T-helper 22 cell (primary cell): ENCODE results near the gene MYOF.
"Not testable (repeated sequence)": the region's sequence is repeated elsewhere in the genome, so short reads cannot be mapped to it uniquely, and the experiment has no call there.

Experiments
- DNase-seq: peaks from one replicate; pipeline ENCODE4 v3.0.0-alpha.2; 2020; ENCODE audit warnings: low read depth

Gene MYOF

GRCh38 chr10:93290661-93291354, 191.3 kb downstream of the MYOF start:
- DNase-seq, result no peak

- no peak for DNase-seq
These were observed 193.2 kb downstream of the MYOF start for GRCh38 chr10:93288679-93289634.

GRCh38 chr10:93287775-93288174, 194.4 kb downstream of the MYOF start:
- no peak for DNase-seq

GRCh38 chr10:93284246-93284645, 197.9 kb downstream of the MYOF start:
- not testable (repeated sequence) for DNase-seq

- DNase-seq, result no peak
These were observed 200.8 kb downstream of the MYOF start for GRCh38 chr10:93281367-93281720.

- no peak for DNase-seq
These were observed 201.3 kb downstream of the MYOF start for GRCh38 chr10:93280699-93281366.

GRCh38 chr10:93280121-93280698, 201.9 kb downstream of the MYOF start:
- DNase-seq, result no peak

GRCh38 chr10:93277360-93277759, 204.8 kb downstream of the MYOF start:
- no peak for DNase-seq

GRCh38 chr10:93274419-93274818, 207.7 kb downstream of the MYOF start:
- no peak for DNase-seq

- no peak for DNase-seq
These were observed 209.1 kb downstream of the MYOF start for GRCh38 chr10:93272884-93273675.

- DNase-seq, result no peak
These were observed 210.8 kb downstream of the MYOF start for GRCh38 chr10:93271347-93271746.

GRCh38 chr10:93269281-93269680, 212.9 kb downstream of the MYOF start:
- DNase-seq, result no peak

GRCh38 chr10:93268021-93268420, 214.1 kb downstream of the MYOF start:
- no peak for DNase-seq

- DNase-seq, result no peak
These were observed 214.6 kb downstream of the MYOF start for GRCh38 chr10:93267521-93267920.

- DNase-seq, result no peak
These were observed 215.3 kb downstream of the MYOF start for GRCh38 chr10:93266858-93267257.

GRCh38 chr10:93261961-93262610, 220.0 kb downstream of the MYOF start:
- no peak for DNase-seq

GRCh38 chr10:93261089-93261488, 221.0 kb downstream of the MYOF start:
- no peak for DNase-seq

- DNase-seq, result no peak
These were observed 223.0 kb downstream of the MYOF start for GRCh38 chr10:93259126-93259525.
